Urinary bladder (tissue), 4 donors: ENCODE data around the gene STXBP5. TPM values are rescaled to one million over a fixed set of nuclear protein-coding genes. Genes with fewer than 3 reads are reported as not detected.

Experiments
- DNase-seq: peaks from one replicate; pipeline ENCODE4 v3.0.0-alpha.2; 2015; ENCODE audit errors: extremely low spot score
- H3K27ac ChIP-seq: one replicate; pipeline ENCODE4 v1.5.1; 2013; ENCODE audit warnings: low read depth, mild to moderate bottlenecking, moderate library complexity
- H3K36me3 ChIP-seq: one replicate; pipeline ENCODE4 v1.6.1; 2013; ENCODE audit warnings: mild to moderate bottlenecking, moderate library complexity; ENCODE audit not compliant: insufficient read depth
- H3K4me1 ChIP-seq: one replicate; pipeline ENCODE4 v1.6.1; 2013; ENCODE audit warnings: mild to moderate bottlenecking, moderate library complexity; ENCODE audit not compliant: insufficient read depth
- H3K4me3 ChIP-seq: one replicate; pipeline ENCODE4 v1.5.1; 2013; ENCODE audit warnings: low read depth, low read length
- WGBS: extraction: QIAGEN DNeasy Blood & Tissue Kit; methylation state at CpG from one replicate; pipeline ENCODE4 v1.1.7; 2013; 5-methylcytosine and 5-hydroxymethylcytosine counted together
- polyA plus RNA-seq: library from polyadenylated mRNA; stranded (reverse); fragments of 200-250 nt; gene quantifications from one replicate; pipeline ENCODE4 v1.2.3, GENCODE V29; 2013
- total RNA-seq: library from RNA; depleted of rRNA; stranded (reverse); fragments of >200 nt; gene quantifications from one replicate; pipeline ENCODE4 v1.2.3, GENCODE V29; 2014
- donor health status: healthy with polysubstance abuse.
- donor health status: healthy.

STXBP5 gene
- total and polyA plus RNA-seq, 2 donors, result 6.8 to 37.9 TPM

GRCh38 chr6:147384737-147385710 is 180.8 kb downstream of the STXBP5 start:
- no peak for DNase-seq
- H3K4me1 ChIP-seq, result no peaks in the 10 kb centered on the region
- 79% methylated on average over 6 of the region's 6 CpGs for WGBS
- no peak overlapping the region for H3K4me3 ChIP-seq
- no peaks in the 10 kb centered on the region for H3K36me3 ChIP-seq
- no peak overlapping the region for H3K27ac ChIP-seq

GRCh38 chr6:147389463-147389862 is 185.2 kb downstream of the STXBP5 start:
- H3K36me3 ChIP-seq, result no peaks in the 10 kb centered on the region
- no peak for DNase-seq
- H3K4me1 ChIP-seq, result no peaks in the 10 kb centered on the region
- 63% methylated on average over 1 of the region's 1 CpG for WGBS
- H3K4me3 ChIP-seq, result no peak overlapping the region
- H3K27ac ChIP-seq, result no peak overlapping the region

DNA sequence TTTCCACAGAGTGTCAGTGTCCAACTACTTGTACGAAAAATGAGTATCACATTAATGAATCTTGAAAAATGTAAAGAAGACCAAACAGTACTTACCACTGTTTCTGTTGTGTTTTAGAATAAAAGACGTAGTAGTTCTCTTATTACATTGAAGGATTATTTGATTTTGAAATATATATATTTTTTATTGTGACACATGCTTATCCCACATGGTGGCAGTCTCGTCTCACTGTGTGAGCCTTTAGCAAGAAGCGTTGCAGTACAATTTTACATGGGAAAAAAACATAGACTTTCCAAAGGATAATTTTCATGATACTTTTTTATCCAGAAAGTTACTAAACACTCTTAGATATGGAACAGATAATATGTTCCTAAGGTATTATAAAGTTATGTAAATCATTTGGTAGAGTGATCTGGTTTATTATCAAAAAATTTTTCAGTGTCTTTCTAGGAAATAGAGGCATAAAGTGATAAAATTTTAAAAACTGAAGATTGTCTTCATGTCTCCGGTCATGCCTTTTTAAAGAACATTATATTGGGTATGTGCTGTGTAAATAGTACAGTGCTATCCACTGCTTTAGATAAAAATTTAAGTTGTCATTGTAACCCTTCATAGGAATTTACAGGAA is 186.8 kb downstream of the STXBP5 start:
- Histone ChIP-seq H3K4me3 (no peak overlapping the region), H3K36me3 (no peaks in the 10 kb centered on the region), H3K4me1 (no peaks in the 10 kb centered on the region), H3K27ac (no peak overlapping the region)
- peak; percentile 8 for DNase-seq
- 46% methylated on average over 5 of the region's 5 CpGs for WGBS

DNA sequence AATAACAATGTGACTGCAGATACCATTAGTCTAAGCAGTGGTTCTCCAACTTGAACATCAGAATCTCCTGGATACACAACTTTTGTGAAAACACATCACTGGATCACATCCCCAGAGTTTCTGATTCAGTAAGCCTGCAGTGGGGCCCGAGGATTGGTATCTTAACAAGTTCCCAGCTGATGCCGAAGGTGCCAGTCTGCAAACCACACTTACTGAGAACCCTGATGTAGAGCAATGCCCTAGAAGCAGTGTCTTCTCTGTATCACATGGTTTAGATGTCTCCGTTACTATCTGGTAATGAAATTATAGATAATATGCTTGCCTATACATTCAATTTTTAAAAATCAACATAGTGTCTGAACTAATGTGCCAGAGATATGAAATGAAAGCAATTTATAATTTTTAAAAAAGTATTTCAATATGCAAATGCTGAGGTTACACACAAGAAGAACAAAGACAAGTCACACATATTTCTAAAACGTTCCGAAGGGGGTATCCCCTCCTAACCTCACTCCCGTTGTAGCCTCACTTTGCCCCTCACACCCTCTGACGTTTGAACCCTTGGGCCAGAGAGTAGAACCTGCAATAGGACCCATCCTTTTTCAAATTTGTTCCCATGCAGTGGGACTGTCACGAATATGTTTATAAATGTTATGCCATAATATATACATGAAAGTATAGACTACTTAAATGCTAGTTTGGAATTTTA is 188.9 kb downstream of the STXBP5 start:
- Histone ChIP-seq H3K4me1 (no peaks in the 10 kb centered on the region), H3K36me3 (no peaks in the 10 kb centered on the region), H3K27ac (no peak overlapping the region), H3K4me3 (no peak overlapping the region)
- no peak for DNase-seq
- 73% methylated on average over 8 of the region's 8 CpGs for WGBS

- H3K4me3 ChIP-seq, result no peak overlapping the region
- H3K36me3 ChIP-seq, result no peaks in the 10 kb centered on the region
- no peak overlapping the region for H3K27ac ChIP-seq
- 91% methylated on average over 1 of the region's 1 CpG for WGBS
- DNase-seq, result no peak
- no peaks in the 10 kb centered on the region for H3K4me1 ChIP-seq
Observed at GRCh38 chr6:147395158-147395557, 190.9 kb downstream of the STXBP5 start.

- Histone ChIP-seq H3K4me3 (no peak overlapping the region), H3K27ac (no peak overlapping the region), H3K36me3 (no peaks in the 10 kb centered on the region), H3K4me1 (no peaks in the 10 kb centered on the region)
- WGBS, result 87% methylated on average over 3 of the region's 3 CpGs
- DNase-seq, result no peak
Observed at GRCh38 chr6:147397306-147397705, 193.1 kb downstream of the STXBP5 start.

- H3K4me1 ChIP-seq, result no peaks in the 10 kb centered on the region
- no peak overlapping the region for H3K4me3 ChIP-seq
- DNase-seq, result no peak
- no peak overlapping the region for H3K27ac ChIP-seq
- H3K36me3 ChIP-seq, result no peaks in the 10 kb centered on the region
Observed at GRCh38 chr6:147400968-147401367, 196.8 kb downstream of the STXBP5 start.

GRCh38 chr6:147401779-147402178 is 197.6 kb downstream of the STXBP5 start:
- Histone ChIP-seq H3K27ac (no peak overlapping the region), H3K36me3 (no peaks in the 10 kb centered on the region), H3K4me1 (no peaks in the 10 kb centered on the region), H3K4me3 (no peak overlapping the region)
- WGBS, result 95% methylated on average over 5 of the region's 5 CpGs
- no peak for DNase-seq

- H3K4me1 ChIP-seq, result no peaks in the 10 kb centered on the region
- H3K36me3 ChIP-seq, result no peaks in the 10 kb centered on the region
- DNase-seq, result no peak
- 97% methylated on average over 27 of the region's 27 CpGs for WGBS
- no peak overlapping the region for H3K4me3 ChIP-seq
- no peak overlapping the region for H3K27ac ChIP-seq
Observed at GRCh38 chr6:147406783-147407182, 202.6 kb downstream of the STXBP5 start.

GRCh38 chr6:147407571-147407970 is 203.4 kb downstream of the STXBP5 start:
- 84% methylated on average over 8 of the region's 8 CpGs for WGBS
- Histone ChIP-seq H3K27ac (no peak overlapping the region), H3K36me3 (no peaks in the 10 kb centered on the region), H3K4me3 (no peak overlapping the region), H3K4me1 (no peaks in the 10 kb centered on the region)
- DNase-seq, result no peak

DNA sequence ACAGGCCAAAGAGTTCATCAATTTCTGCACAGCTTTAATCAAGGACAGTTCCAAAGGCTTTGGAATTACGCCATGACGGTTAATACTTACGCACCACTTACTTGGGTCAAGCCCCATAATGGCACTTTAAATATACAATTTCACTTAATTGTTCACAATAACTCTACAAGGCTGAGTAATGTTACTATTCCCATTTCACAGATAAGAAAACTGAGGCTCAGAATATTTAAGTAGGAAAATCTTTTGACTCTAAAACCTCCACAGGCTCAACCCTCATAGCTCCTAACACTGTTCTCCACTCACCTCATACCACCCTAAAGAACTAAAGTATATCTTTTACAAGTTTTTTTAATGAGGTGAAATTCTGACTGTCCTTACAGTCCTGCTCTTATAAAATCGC is 212.4 kb downstream of the STXBP5 start:
- Histone ChIP-seq H3K4me3 (no peak overlapping the region), H3K36me3 (no peaks in the 10 kb centered on the region), H3K4me1 (no peaks in the 10 kb centered on the region), H3K27ac (no peak overlapping the region)
- WGBS, result 87% methylated on average over 4 of the region's 4 CpGs
- DNase-seq, result no peak

DNA sequence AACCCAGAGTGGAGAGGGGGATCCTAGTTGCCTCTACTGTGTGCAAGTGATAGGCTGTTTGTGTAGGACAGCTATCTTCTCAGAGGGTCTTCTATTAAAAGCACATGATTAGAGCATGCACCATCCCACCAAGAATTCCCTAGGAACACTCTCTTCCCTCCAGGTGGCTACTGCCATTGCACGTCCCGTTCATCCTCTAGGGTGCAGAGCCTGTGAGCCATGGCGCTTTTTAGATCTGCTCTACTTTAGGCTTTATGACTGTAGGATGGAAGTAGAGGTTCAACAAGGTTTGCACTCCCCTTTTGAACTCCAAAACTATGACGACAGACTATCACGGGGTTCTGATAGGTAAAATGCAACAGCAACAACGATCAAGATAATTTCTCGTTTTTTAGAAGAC is 213.7 kb downstream of the STXBP5 start:
- Histone ChIP-seq H3K27ac (no peak overlapping the region), H3K4me3 (no peak overlapping the region), H3K4me1 (no peaks in the 10 kb centered on the region), H3K36me3 (no peaks in the 10 kb centered on the region)
- WGBS, result 90% methylated on average over 7 of the region's 7 CpGs
- no peak for DNase-seq

DNA sequence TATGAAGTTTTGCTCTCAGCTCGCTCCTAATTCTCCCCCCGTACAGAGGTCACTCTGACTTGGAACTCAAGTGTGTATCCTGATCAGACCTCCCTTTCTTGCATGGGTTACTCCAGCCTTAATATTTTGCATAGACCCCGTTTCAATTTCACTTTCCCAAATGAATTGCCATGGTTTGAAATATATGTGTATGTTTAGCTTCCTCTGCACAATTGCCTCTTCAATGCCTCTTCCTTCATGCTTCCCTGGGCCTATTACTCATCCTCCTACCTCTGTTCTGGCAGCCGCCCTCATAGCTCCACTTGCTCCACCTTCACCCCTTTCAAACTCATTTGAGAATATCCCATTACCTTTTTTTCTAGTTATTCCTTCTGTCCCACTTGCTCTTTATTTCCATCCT is 214.3 kb downstream of the STXBP5 start:
- Histone ChIP-seq H3K27ac (no peak overlapping the region), H3K4me1 (no peaks in the 10 kb centered on the region), H3K36me3 (no peaks in the 10 kb centered on the region), H3K4me3 (no peak overlapping the region)
- DNase-seq, result no peak
- 84% methylated on average over 4 of the region's 4 CpGs for WGBS

DNA sequence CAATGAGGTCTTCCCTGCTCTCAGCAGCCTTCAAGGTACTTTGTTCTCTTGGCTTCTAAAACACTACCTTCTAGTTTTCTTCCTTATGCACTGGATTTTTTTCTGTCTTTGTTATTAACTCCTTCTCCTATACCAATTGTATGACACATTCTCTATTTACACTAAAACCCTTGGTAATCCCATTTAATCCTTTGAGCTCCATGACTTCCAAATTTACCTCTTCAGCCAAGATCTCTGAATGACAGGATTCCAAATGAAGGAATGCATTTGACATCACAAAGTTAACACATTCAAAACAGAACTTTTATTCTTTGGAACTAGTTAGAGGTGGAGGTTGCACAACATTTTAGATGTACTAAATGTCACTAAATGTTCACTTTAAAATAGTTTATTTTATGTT is 217.7 kb downstream of the STXBP5 start:
- no peak for DNase-seq
- H3K27ac ChIP-seq, result no peak overlapping the region
- no peaks in the 10 kb centered on the region for H3K4me1 ChIP-seq
- H3K4me3 ChIP-seq, result no peak overlapping the region
- no peaks in the 10 kb centered on the region for H3K36me3 ChIP-seq
